ENCODE measurements around the gene ATG9A.

DNA sequence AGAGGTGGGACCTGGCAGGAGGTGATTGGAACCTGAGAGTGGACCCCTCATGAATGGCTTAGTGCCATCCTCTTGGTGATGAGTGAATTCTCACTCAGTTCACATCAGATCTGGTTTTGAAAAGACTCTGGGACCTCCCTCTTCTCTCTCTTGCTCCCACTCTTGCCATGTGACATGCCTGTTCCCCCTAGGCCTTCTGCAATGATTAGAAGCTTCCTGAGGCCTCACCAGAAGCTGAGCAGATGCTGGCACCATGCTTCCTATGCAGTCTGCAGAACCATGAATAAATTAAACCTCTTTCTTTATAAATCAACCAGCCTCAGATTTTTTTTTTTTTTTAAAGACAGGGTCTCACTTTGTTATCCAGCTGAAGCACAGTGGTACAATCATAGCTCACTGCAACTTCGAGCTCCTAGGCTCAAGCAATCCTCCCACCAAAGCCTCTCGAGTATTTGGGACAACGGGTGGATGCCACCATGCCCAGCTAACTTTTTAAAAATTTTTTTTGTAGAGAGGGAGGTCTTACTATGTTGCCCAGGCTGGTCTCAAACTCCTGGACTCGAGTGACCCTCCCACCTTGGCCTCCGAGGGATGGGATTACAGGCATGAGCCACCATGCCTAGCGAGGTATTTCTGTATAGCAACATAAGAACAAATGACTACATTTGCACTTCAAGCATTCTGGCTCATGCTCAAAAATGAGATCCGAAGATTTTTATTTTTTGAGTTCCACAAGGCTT lies 24.8 kb downstream of the ATG9A start:
- TF ChIP-seq, protein P1, sequence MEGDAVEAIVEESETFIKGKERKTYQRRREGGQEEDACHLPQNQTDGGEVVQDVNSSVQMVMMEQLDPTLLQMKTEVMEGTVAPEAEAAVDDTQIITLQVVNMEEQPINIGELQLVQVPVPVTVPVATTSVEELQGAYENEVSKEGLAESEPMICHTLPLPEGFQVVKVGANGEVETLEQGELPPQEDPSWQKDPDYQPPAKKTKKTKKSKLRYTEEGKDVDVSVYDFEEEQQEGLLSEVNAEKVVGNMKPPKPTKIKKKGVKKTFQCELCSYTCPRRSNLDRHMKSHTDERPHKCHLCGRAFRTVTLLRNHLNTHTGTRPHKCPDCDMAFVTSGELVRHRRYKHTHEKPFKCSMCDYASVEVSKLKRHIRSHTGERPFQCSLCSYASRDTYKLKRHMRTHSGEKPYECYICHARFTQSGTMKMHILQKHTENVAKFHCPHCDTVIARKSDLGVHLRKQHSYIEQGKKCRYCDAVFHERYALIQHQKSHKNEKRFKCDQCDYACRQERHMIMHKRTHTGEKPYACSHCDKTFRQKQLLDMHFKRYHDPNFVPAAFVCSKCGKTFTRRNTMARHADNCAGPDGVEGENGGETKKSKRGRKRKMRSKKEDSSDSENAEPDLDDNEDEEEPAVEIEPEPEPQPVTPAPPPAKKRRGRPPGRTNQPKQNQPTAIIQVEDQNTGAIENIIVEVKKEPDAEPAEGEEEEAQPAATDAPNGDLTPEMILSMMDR (IDR thresholded peaks at IDR 0.05; ENCODE audit: low read depth, low read length), result no peak
- no peak for TF ChIP-seq EZH2phosphoT487 (IDR thresholded peaks at IDR 0.05; ENCODE audit: low read depth)
